IMR-90 (cell line): ENCODE measurements around the gene PLA2G2F. TPM values are rescaled to one million over a fixed set of nuclear protein-coding genes. Genes with fewer than 3 reads are reported as not detected.

ENCODE experiments used
- ATAC-seq: fragments of 200-7000 bp; cut with Tn5 transposase; 2 replicates; pipeline ENCODE4 v1.9.1; 2020; ENCODE audit warnings: low read depth, mild to moderate bottlenecking, moderate library complexity
- BruUV-seq: library from RNA; stranded (reverse); fragments of 400-500 nt; replicated peaks from 2 replicates; lab custom pipeline; 2021; lab: Mats Ljungman, UMichigan
- CTCF ChIA-PET: fragments of 300-600 bp; formaldehyde crosslinking; extraction: SDS; loops from one replicate; lab custom pipeline; 2021; ENCODE audit warnings: antibody characterized with exemption; lab: Yijun Ruan, JAX
- POLR2A ChIA-PET: fragments of 300-600 bp; sonication (Branson Sonifier 250); formaldehyde crosslinking; loops from one replicate; lab custom pipeline; 2022; ENCODE audit warnings: antibody characterized with exemption; ENCODE audit not compliant: unreplicated experiment; lab: Charles Lee
- DNase-seq: peaks from one replicate; pipeline ENCODE4 v3.0.0; 2013
- H2AFZ ChIP-seq: replicated peaks from 2 replicates; pipeline ENCODE3; 2013; ENCODE audit warnings: low read length, mild to moderate bottlenecking; ENCODE audit not compliant: poor library complexity
- H2AK5ac ChIP-seq: 2 replicates; pipeline ENCODE4 v1.6.1; 2013; ENCODE audit warnings: low read depth, low read length, inconsistent platforms
- H2AK9ac ChIP-seq: replicated peaks from 2 replicates; pipeline ENCODE3; 2013; ENCODE audit warnings: mild to moderate bottlenecking, low read depth, low read length, moderate library complexity; ENCODE audit not compliant: poor library complexity
- H2BK120ac ChIP-seq: 2 replicates; pipeline ENCODE4 v1.6.1; 2013; ENCODE audit warnings: low read depth, low read length, inconsistent platforms
- H2BK15ac ChIP-seq: 3 replicates; pipeline ENCODE4 v1.6.1; 2013; ENCODE audit warnings: low read depth, low read length, inconsistent platforms
- H2BK20ac ChIP-seq: 2 replicates; pipeline ENCODE4 v1.6.1; 2013; ENCODE audit warnings: low read depth, mild to moderate bottlenecking, inconsistent platforms, low read length, moderate library complexity
- H2BK5ac ChIP-seq: 2 replicates; pipeline ENCODE4 v1.6.1; 2013; ENCODE audit warnings: mild to moderate bottlenecking, low read depth, low read length, inconsistent platforms; ENCODE audit not compliant: poor library complexity, severe bottlenecking
- H3K14ac ChIP-seq: replicated peaks from 2 replicates; pipeline ENCODE4 v1.6.1; 2013; ENCODE audit warnings: low read depth, low read length, inconsistent platforms
- H3K18ac ChIP-seq: 2 replicates; pipeline ENCODE4 v1.6.1; 2013; ENCODE audit warnings: low read depth, low read length, control low read depth
- H3K23ac ChIP-seq: 2 replicates; pipeline ENCODE4 v1.6.1; 2013; ENCODE audit warnings: low read depth, low read length, inconsistent platforms
- H3K27ac ChIP-seq: 2 replicates; pipeline ENCODE4 v1.5.1; 2013; ENCODE audit warnings: mild to moderate bottlenecking, control low read depth, low read length; ENCODE audit not compliant: insufficient read depth
- H3K27me3 ChIP-seq: 2 replicates; pipeline ENCODE4 v1.6.1; 2013; ENCODE audit warnings: low read length; ENCODE audit not compliant: control insufficient read depth, insufficient read depth
- H3K36me3 ChIP-seq: 2 replicates; pipeline ENCODE4 v1.6.1; 2013; ENCODE audit warnings: low read length, mixed read lengths; ENCODE audit not compliant: control insufficient read depth, insufficient read depth
- H3K4ac ChIP-seq: 2 replicates; pipeline ENCODE4 v1.6.1; 2013; ENCODE audit warnings: low read depth, low read length, inconsistent platforms
- H3K4me1 ChIP-seq: 2 replicates; pipeline ENCODE4 v1.6.1; 2013; ENCODE audit warnings: low read length, mixed read lengths; ENCODE audit not compliant: control insufficient read depth, insufficient read depth
- H3K4me2 ChIP-seq: 2 replicates; pipeline ENCODE4 v1.6.1; 2013; ENCODE audit warnings: low read depth, mild to moderate bottlenecking, control low read depth, low read length, moderate library complexity
- H3K4me3 ChIP-seq: 2 replicates; pipeline ENCODE4 v1.5.1; 2013; ENCODE audit warnings: low read depth, mild to moderate bottlenecking, control low read depth, low read length, moderate library complexity; ENCODE audit not compliant: insufficient read depth
- H3K56ac ChIP-seq: 2 replicates; pipeline ENCODE4 v1.6.1; 2013; ENCODE audit warnings: low read length, inconsistent platforms; ENCODE audit not compliant: insufficient read depth; ENCODE audit errors: extremely low read depth
- H3K79me1 ChIP-seq, 2 experiments: 2 replicates each; pipeline ENCODE4 v1.6.1; 2013; ENCODE audit warnings: low read length in 2 of 2, inconsistent platforms in 1 of 2, low read depth in 1 of 2
- H3K9ac ChIP-seq: 2 replicates; pipeline ENCODE4 v1.6.1; 2013; ENCODE audit warnings: low read depth, low read length, control low read depth
- H3K9me1 ChIP-seq: 2 replicates; pipeline ENCODE4 v1.6.1; 2013; ENCODE audit warnings: low read length, inconsistent platforms; ENCODE audit not compliant: insufficient read depth
- H3K9me3 ChIP-seq: 2 replicates; pipeline ENCODE4 v1.6.1; 2013; ENCODE audit warnings: low read length; ENCODE audit not compliant: control insufficient read depth, insufficient read depth
- H4K20me1 ChIP-seq: 2 replicates; pipeline ENCODE4 v1.6.1; 2013; ENCODE audit warnings: low read length, inconsistent platforms; ENCODE audit not compliant: insufficient read depth
- H4K5ac ChIP-seq: 2 replicates; pipeline ENCODE4 v1.6.1; 2013; ENCODE audit warnings: mild to moderate bottlenecking, low read depth, low read length, control low read depth
- H4K8ac ChIP-seq, 2 experiments: 2 replicates each; pipeline ENCODE4 v1.6.1; 2013; ENCODE audit warnings: low read depth in 2 of 2, low read length in 2 of 2, control low read depth in 1 of 2, inconsistent platforms in 1 of 2
- H4K91ac ChIP-seq: 2 replicates; pipeline ENCODE4 v1.6.1; 2013; ENCODE audit warnings: low read depth, low read length, inconsistent platforms; ENCODE audit not compliant: insufficient read depth
- CEBPB ChIP-seq: IDR thresholded peaks from 2 replicates; pipeline ENCODE4 v1.6.1; 2012; ENCODE audit warnings: low read depth, low read length, improper control_type of control experiment
- CHD1 ChIP-seq: IDR thresholded peaks from 2 replicates; pipeline ENCODE4 v1.6.1; 2012; ENCODE audit warnings: low read depth, low read length, improper control_type of control experiment
- RAD21 ChIP-seq: IDR thresholded peaks from 2 replicates; pipeline ENCODE4 v1.6.1; 2012; ENCODE audit warnings: low read length, improper control_type of control experiment
- SMC3 ChIP-seq: fragments of 150-350 bp; IDR thresholded peaks from 2 replicates; pipeline ENCODE4 v1.6.1; 2016; ENCODE audit warnings: low read depth, mild to moderate bottlenecking, antibody characterized with exemption, low read length, moderate library complexity
- WGBS, 2 experiments: methylation state at CpG; one replicate each; pipeline versions ENCODE4 v1.1.5 to v1.1.7; 2013; ENCODE audit warnings: missing lambda C conversion rate in 2 of 2; ENCODE audit not compliant: insufficient read length in 1 of 2; ENCODE audit errors: extremely low coverage in 2 of 2; 5-methylcytosine and 5-hydroxymethylcytosine counted together
- dilution Hi-C: fragments of 300-500 bp; cut with HindIII; formaldehyde crosslinking; loops from one replicate; pipeline ENCODE4 v1.14.3; 2018; ENCODE audit warnings: low sequenced_read_pairs; ENCODE audit not compliant: unreplicated experiment
- in situ Hi-C: fragments of 300-500 bp; cut with MboI; formaldehyde crosslinking; loops from 3 replicates; pipeline ENCODE4 v1.14.3; 2019; ENCODE audit warnings: low sequenced_read_pairs, inconsistent platforms, mixed read lengths
- intact Hi-C: fragments of 100-400 bp; cut with micrococcal nuclease; formaldehyde crosslinking; loops from 2 replicates; pipeline ENCODE4 v1.10.0; 2022
- polyA plus RNA-seq, 3 experiments: library from polyadenylated mRNA; depleted of rRNA; stranded (reverse); fragments of >200 nt; gene quantifications; 2 replicates each; pipeline ENCODE4 v1.2.3, GENCODE V29; 2012; ENCODE audit warnings: low replicate concordance in 1 of 3
- total RNA-seq: library from RNA; depleted of rRNA; stranded (reverse); fragments of >200 nt; gene quantifications from 2 replicates; pipeline ENCODE4 v1.2.3, GENCODE V29; 2012
- TF ChIP-seq, protein P1 (sequence below): conservative IDR thresholded peaks from 2 replicates; pipeline ENCODE4 v1.5.1; 2012; ENCODE audit warnings: mild to moderate bottlenecking, low read depth, low read length, improper control_type of control experiment
- TF ChIP-seq, protein P2 (sequence below): fragments of 150-350 bp; IDR thresholded peaks from 2 replicates; pipeline ENCODE4 v1.6.1; 2017; ENCODE audit warnings: mild to moderate bottlenecking, antibody characterized with exemption, low read length, low read depth

Gene PLA2G2F
- total and polyA plus RNA-seq, 2 of the 4 experiments (the other 2 are of a cell fraction) = not detected

GRCh38 chr1:20100632-20101355 is 38.3 kb upstream of the PLA2G2F start:
- no peak overlapping the region for H3K4ac ChIP-seq
- no peak overlapping the region for H3K56ac ChIP-seq
- H3K36me3 ChIP-seq = no peaks in the 10 kb centered on the region
- no peak for TF ChIP-seq CEBPB
- peak; percentile 47 for TF ChIP-seq SMC3
- TF ChIP-seq, protein P1, sequence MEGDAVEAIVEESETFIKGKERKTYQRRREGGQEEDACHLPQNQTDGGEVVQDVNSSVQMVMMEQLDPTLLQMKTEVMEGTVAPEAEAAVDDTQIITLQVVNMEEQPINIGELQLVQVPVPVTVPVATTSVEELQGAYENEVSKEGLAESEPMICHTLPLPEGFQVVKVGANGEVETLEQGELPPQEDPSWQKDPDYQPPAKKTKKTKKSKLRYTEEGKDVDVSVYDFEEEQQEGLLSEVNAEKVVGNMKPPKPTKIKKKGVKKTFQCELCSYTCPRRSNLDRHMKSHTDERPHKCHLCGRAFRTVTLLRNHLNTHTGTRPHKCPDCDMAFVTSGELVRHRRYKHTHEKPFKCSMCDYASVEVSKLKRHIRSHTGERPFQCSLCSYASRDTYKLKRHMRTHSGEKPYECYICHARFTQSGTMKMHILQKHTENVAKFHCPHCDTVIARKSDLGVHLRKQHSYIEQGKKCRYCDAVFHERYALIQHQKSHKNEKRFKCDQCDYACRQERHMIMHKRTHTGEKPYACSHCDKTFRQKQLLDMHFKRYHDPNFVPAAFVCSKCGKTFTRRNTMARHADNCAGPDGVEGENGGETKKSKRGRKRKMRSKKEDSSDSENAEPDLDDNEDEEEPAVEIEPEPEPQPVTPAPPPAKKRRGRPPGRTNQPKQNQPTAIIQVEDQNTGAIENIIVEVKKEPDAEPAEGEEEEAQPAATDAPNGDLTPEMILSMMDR = peak; percentile 54
- peak; percentile 59 for TF ChIP-seq RAD21
- TF ChIP-seq, protein P2, sequence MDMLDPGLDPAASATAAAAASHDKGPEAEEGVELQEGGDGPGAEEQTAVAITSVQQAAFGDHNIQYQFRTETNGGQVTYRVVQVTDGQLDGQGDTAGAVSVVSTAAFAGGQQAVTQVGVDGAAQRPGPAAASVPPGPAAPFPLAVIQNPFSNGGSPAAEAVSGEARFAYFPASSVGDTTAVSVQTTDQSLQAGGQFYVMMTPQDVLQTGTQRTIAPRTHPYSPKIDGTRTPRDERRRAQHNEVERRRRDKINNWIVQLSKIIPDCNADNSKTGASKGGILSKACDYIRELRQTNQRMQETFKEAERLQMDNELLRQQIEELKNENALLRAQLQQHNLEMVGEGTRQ = no peak
- TF ChIP-seq CHD1 = no peak
- H3K27me3 ChIP-seq = peaks cover 22% of the 10 kb centered on the region
- 38% methylated on average over 8 of the region's 14 CpGs; no CpG with 5 or more reads in 1 of the 2 experiments for WGBS, 2 experiments
- H2BK120ac ChIP-seq = no peak overlapping the region
- H2AFZ ChIP-seq = peak overlapping the region; percentile 72
- POLR2A ChIA-PET = no interaction called here
- DNase-seq (peak; percentile 48), ATAC-seq (peak; percentile 95)
- H4K20me1 ChIP-seq = no peaks in the 10 kb centered on the region
- dilution Hi-C loops (no loop called here), in situ Hi-C loops (no loop called here), intact Hi-C loops (loop anchor here (1.0 kb wide), 4 partner anchors 52 to 393 kb away; no protein-coding TSS in a partner anchor)
- no peak overlapping the region for H4K91ac ChIP-seq
- no peak overlapping the region for H3K14ac ChIP-seq
- H3K23ac ChIP-seq = no peak overlapping the region
- no peak overlapping the region for H3K18ac ChIP-seq
- no peak overlapping the region for H2BK5ac ChIP-seq
- H3K9me3 ChIP-seq = no peaks in the 10 kb centered on the region
- no peak overlapping the region for H2BK15ac ChIP-seq
- peaks cover 3% of the 10 kb centered on the region for H3K4me1 ChIP-seq
- no peaks in the 10 kb centered on the region; the same call in 1 of the 2 replicates for H3K9me1 ChIP-seq
- no peaks in the 10 kb centered on the region for H3K79me1 ChIP-seq
- H2BK20ac ChIP-seq = no peak overlapping the region
- H2AK9ac ChIP-seq = no peak overlapping the region
- no TSS peak for BruUV-seq
- H3K4me3 ChIP-seq = no peak overlapping the region
- no peak overlapping the region for H3K9ac ChIP-seq
- H4K5ac ChIP-seq = no peak overlapping the region
- H2AK5ac ChIP-seq = no peak overlapping the region
- H3K4me2 ChIP-seq = no peak overlapping the region
- no peak overlapping the region for H4K8ac ChIP-seq
- CTCF ChIA-PET = no interaction called here
- no peak overlapping the region for H3K27ac ChIP-seq
